HS-5 (cell line): ENCODE measurements around the gene RPL13A.
"Not testable (repeated sequence)": the region's sequence is repeated elsewhere in the genome, so short reads cannot be mapped to it uniquely, and the experiment has no call there.

ENCODE experiments used
- DNase-seq: peaks from one replicate; pipeline ENCODE4 v3.0.0-alpha.2; 2012; ENCODE audit warnings: low read depth

The RPL13A gene

GRCh38 chr19:49487277-49488045 is at the start of gene RPL13A:
Gene RPL13A, plus strand, starts transcription at chr19:49487608. Its CDS starts 22 bp downstream, at chr19:49487630.
- peak; percentile 97 for DNase-seq

- no peak for DNase-seq
These were observed 49.1 kb upstream of the RPL13A start for GRCh38 chr19:49438261-49438660.

- no peak for DNase-seq
These were observed 47.6 kb upstream of the RPL13A start for GRCh38 chr19:49439836-49440235.

- DNase-seq: no peak
These were observed 46.8 kb upstream of the RPL13A start for GRCh38 chr19:49440439-49441209.

GRCh38 chr19:49441210-49441959 is 46.0 kb upstream of the RPL13A start, which contains the start of gene SLC17A7:
Gene SLC17A7, minus strand, starts transcription at chr19:49441527. Its CDS starts 148 bp downstream, at chr19:49441379.
- DNase-seq: no peak

GRCh38 chr19:49441960-49442350 is 45.5 kb upstream of the RPL13A start:
- no peak for DNase-seq

- DNase-seq: no peak
These were observed 45.1 kb upstream of the RPL13A start for GRCh38 chr19:49442354-49442753.

GRCh38 chr19:49442771-49443365 is 44.5 kb upstream of the RPL13A start:
- peak; percentile 71 for DNase-seq

- DNase-seq: peak; percentile 82
These were observed 43.9 kb upstream of the RPL13A start for GRCh38 chr19:49443366-49444099.

- not testable (repeated sequence) for DNase-seq
These were observed 43.2 kb upstream of the RPL13A start for GRCh38 chr19:49444100-49444700.

GRCh38 chr19:49445997-49446396 is 41.4 kb upstream of the RPL13A start:
- no peak for DNase-seq

GRCh38 chr19:49447485-49448431 is 39.6 kb upstream of the RPL13A start:
- DNase-seq: no peak

GRCh38 chr19:49448432-49448786 is 39.0 kb upstream of the RPL13A start:
- no peak for DNase-seq

- no peak for DNase-seq
These were observed 37.0 kb upstream of the RPL13A start for GRCh38 chr19:49450405-49450804.

GRCh38 chr19:49451430-49452181 is 35.8 kb upstream of the RPL13A start, which contains the start of gene PIH1D1:
Gene PIH1D1, minus strand, starts transcription at chr19:49451814. Its CDS starts 240 bp downstream, at chr19:49451574.
- peak; percentile 98 for DNase-seq

GRCh38 chr19:49453013-49453756 is 34.2 kb upstream of the RPL13A start, which contains the start of gene ALDH16A1:
Gene ALDH16A1, plus strand, starts transcription at chr19:49453225. Its CDS starts 107 bp downstream, at chr19:49453332.
- DNase-seq: peak; percentile 89

GRCh38 chr19:49453757-49454240 is 33.6 kb upstream of the RPL13A start:
- no peak for DNase-seq

GRCh38 chr19:49455773-49456172 is 31.6 kb upstream of the RPL13A start:
- DNase-seq: no peak
